ENCODE measurements around the gene FCSK.
A peak's percentile ranks its signal among the peaks of the same experiment; 100 is the strongest.
"Not testable (repeated sequence)": the region's sequence is repeated elsewhere in the genome, so short reads cannot be mapped to it uniquely, and the experiment has no call there.

Gene FCSK

GRCh38 chr16:70454222-70455034, at the start of gene FCSK:
TSS of gene FCSK (plus strand) at chr16:70454595. CDS start at chr16:70463191, 8,596 bp downstream.
- peak; percentile 84 for DNase-seq

DNA sequence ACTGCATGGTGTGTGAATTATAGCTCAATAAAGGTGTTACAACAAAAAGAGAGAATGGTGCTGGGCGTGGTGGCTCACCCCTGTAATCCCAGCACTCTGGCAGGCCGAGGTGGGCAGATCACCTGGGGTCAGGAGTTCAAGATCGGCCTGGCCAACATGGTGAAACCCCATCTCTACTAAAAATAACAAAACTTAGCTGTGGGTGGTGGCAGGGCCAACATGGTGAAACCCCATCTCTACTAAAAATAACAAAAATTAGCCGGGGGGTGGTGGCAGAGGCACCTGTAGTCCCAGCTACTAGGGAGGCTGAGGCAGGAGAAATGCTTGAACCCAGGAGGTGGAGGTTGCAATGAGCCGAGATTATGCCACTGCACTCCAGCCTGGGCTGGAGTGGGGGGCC, 48.3 kb upstream of the FCSK start:
- DNase-seq = not testable (repeated sequence)

GRCh38 chr16:70407811-70408274, 46.6 kb upstream of the FCSK start:
- DNase-seq = no peak

- DNase-seq = no peak
These were observed 43.7 kb upstream of the FCSK start for GRCh38 chr16:70410734-70411133.

GRCh38 chr16:70412385-70412784, 42.0 kb upstream of the FCSK start:
- no peak for DNase-seq

- DNase-seq = not testable (repeated sequence)
These were observed 40.8 kb upstream of the FCSK start for GRCh38 chr16:70413572-70413971.

DNA sequence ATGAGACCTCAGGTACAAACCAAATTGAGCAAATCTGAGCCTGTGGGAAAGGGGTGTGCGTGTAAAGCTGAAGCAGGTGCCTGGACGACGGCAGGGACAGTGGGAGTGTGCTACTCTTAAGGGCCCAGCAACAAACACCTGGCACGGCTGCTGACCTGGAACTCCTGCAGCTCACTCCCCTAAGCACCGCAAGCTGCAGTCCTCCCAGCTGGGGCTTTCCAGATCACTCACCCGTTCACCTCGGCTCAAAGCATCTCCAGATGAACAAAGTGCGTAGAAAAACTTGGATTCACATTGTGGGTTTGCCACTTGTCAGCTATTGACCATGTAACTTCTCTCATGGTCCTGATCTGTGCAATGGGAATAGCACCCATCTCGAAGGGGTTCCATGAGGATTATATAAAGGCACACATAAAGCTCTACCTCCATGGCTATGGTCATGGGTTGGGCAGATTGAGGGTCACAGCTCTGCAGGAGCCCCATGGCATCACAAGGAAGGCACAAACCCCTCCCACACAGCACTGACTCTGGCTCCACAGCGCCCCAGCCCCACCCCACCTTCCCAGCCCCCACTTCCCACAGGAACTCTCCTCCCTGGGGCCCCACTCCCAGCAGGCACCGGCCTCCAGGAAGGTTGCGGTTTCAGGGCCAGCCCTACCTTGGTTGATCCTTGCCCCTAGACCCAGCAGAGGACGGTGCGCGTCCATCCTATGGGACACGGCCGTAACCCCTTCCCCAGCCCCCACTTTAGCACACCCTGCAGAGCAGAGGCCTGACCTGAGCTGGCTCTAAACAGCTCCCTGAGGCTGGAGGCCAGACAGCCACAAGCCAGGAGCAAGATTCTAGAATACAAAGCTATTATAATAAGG, 37.4 kb upstream of the FCSK start:
- DNase-seq = peak; percentile 24

GRCh38 chr16:70417661-70418060, 36.7 kb upstream of the FCSK start:
- DNase-seq = no peak

- no peak for DNase-seq
These were observed 36.0 kb upstream of the FCSK start for GRCh38 chr16:70418274-70418992.

GRCh38 chr16:70418993-70419318, 35.4 kb upstream of the FCSK start:
- no peak for DNase-seq

GRCh38 chr16:70419384-70420327, 34.7 kb upstream of the FCSK start:
- no peak for DNase-seq

- no peak for DNase-seq
These were observed 33.4 kb upstream of the FCSK start for GRCh38 chr16:70421014-70421413.

DNA sequence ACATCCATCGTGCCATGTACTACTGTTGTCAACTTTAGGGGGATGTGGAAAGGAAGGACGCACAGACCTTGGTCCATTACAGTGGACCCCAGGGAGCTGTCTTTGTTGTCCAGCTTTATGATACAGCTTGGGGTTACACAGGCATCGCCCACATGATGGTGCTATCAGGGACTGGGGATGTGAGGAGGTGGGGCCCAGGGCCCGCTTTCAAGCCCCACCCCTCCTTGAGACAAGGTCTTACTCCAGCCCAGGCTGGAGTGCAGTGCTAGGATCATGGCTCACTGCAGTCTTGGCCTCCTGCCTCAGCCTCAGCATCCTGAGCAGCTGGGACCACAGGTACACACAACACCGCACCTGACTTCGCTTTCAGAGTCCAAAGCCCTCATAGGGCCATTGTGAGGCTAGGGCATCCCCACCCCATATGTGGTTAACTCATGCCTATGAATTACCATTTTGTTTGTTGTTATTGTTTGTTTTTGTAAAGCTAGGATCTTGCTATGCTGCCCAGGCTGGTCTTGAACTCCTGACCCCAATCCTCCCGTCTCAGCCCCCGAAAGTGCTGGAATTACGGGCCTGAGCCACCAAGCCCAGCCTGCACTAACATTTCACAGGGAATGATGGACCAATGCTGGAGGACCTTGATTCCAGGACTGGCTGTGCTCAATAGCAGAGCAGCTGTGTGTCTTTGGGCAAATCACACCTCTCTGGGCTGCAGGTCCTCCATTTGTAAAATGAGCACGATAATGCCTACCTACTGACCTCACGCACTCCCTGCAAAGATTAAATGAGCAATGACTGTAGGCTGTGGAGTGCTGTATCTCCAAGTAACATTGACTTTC, 32.7 kb upstream of the FCSK start:
- DNase-seq = no peak

DNA sequence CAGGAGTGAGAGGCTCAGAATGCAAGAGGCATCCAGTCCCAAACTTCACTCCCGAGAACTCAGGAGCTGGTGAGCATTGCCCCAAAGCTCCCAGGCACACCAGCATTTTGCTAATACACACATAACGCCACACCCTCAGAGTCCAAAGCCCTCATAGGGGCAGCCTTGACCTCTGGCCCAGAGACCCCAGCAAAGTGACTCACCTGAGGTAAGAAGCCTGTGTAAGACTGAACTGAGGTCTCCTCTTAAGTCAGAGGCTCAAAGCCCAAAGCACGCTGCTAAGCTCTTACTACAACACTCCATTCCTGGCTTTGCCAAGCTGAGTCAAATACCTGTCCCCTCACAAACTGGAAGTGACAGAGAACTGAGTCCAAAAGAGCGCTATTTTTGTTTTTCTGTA, 31.9 kb upstream of the FCSK start:
- no peak for DNase-seq

DNA sequence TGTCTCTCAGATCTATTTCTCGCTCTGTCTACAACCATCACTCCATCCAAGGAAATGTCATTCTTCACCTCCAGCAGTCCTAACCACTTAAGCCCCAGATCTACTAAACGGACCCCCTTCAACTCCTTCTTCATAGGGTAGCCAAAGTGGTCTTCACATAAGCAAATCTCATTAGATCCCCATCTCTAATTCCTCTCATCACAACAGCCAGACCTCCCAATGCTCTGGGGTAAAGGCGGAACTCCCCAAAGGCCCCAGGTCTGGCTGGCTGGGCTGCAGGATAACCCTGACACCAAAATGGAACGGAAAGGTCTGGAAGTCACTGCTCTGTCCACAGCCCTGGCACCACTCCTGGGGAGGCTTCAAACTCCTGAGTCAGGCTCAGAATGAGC, 26.6 kb upstream of the FCSK start:
- DNase-seq = no peak

- peak; percentile 61 for DNase-seq
These were observed 26.0 kb upstream of the FCSK start for GRCh38 chr16:70428178-70428998.

- DNase-seq = peak; percentile 11
These were observed 24.3 kb upstream of the FCSK start for GRCh38 chr16:70429888-70430666.

- no peak for DNase-seq
These were observed 23.5 kb upstream of the FCSK start for GRCh38 chr16:70430667-70431536.

DNA sequence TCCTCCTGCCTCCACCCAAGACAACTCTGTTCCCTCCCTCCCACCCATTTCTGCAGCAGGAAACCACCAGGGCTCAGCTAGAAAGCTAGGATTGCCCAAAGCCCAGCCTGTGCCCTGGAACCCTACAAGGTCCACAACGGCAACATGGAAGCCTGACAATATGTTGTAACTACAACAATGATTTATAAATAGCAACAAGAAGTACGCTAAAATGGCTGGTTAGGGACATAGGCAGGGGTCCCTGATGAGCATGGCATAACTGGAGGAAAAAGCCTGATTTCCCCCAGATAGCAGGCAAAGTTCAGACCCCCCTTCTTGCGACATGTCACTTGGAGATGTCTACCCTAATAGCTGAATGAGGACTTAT, 22.1 kb upstream of the FCSK start:
- DNase-seq = no peak
